ENCODE measurements around the gene PMVK.

- TF ChIP-seq, protein P1, sequence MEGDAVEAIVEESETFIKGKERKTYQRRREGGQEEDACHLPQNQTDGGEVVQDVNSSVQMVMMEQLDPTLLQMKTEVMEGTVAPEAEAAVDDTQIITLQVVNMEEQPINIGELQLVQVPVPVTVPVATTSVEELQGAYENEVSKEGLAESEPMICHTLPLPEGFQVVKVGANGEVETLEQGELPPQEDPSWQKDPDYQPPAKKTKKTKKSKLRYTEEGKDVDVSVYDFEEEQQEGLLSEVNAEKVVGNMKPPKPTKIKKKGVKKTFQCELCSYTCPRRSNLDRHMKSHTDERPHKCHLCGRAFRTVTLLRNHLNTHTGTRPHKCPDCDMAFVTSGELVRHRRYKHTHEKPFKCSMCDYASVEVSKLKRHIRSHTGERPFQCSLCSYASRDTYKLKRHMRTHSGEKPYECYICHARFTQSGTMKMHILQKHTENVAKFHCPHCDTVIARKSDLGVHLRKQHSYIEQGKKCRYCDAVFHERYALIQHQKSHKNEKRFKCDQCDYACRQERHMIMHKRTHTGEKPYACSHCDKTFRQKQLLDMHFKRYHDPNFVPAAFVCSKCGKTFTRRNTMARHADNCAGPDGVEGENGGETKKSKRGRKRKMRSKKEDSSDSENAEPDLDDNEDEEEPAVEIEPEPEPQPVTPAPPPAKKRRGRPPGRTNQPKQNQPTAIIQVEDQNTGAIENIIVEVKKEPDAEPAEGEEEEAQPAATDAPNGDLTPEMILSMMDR (conservative IDR thresholded peaks at IDR 0.05) = no peak
- no peak for TF ChIP-seq EZH2 (IDR thresholded peaks at IDR 0.05; ENCODE audit: low read depth)
These were observed 4.5 kb downstream of the PMVK start for GRCh38 chr1:154931940-154932487.

Data from PC-9 (cell line).